GM19238 (cell line): ENCODE measurements around the gene RBAK.
"Not testable (repeated sequence)": the region's sequence is repeated elsewhere in the genome, so short reads cannot be mapped to it uniquely, and the experiment has no call there.

Source experiments
- DNase-seq: peaks from one replicate; pipeline ENCODE4 v3.0.0; 2011; ENCODE audit warnings: low spot score; ENCODE audit not compliant: insufficient read length

Gene RBAK

GRCh38 chr7:5045558-5046396, at the start of gene RBAK:
RBAK (plus strand) TSS chr7:5045860; CDS start chr7:5048077, 2,217 bp downstream.
- peak; percentile 88 for DNase-seq

- DNase-seq = no peak
These were observed 48.9 kb upstream of the RBAK start for GRCh38 chr7:4996696-4997222.

GRCh38 chr7:4998244-4998643, 47.4 kb upstream of the RBAK start:
- DNase-seq = no peak

- no peak for DNase-seq
These were observed 46.8 kb upstream of the RBAK start for GRCh38 chr7:4998910-4999309.

- DNase-seq = no peak
These were observed 46.2 kb upstream of the RBAK start for GRCh38 chr7:4999369-4999950.

GRCh38 chr7:5001003-5001402, 44.7 kb upstream of the RBAK start:
- no peak for DNase-seq

GRCh38 chr7:5001911-5002310, 43.7 kb upstream of the RBAK start:
- no peak for DNase-seq

- no peak for DNase-seq
These were observed 40.6 kb upstream of the RBAK start for GRCh38 chr7:5005066-5005465.

- DNase-seq = no peak
These were observed 32.7 kb upstream of the RBAK start for GRCh38 chr7:5012985-5013384.

- not testable (repeated sequence) for DNase-seq
These were observed 29.7 kb upstream of the RBAK start for GRCh38 chr7:5015936-5016335.

- not testable (repeated sequence) for DNase-seq
These were observed 28.0 kb upstream of the RBAK start for GRCh38 chr7:5017626-5018025.

- DNase-seq = no peak
These were observed 25.6 kb upstream of the RBAK start for GRCh38 chr7:5020098-5020497.

GRCh38 chr7:5020976-5021550, 24.6 kb upstream of the RBAK start:
- DNase-seq = not testable (repeated sequence)

- DNase-seq = not testable (repeated sequence)
These were observed 22.0 kb upstream of the RBAK start for GRCh38 chr7:5023626-5024025.

- not testable (repeated sequence) for DNase-seq
These were observed 17.8 kb upstream of the RBAK start for GRCh38 chr7:5027796-5028410.

GRCh38 chr7:5033186-5033585, 12.5 kb upstream of the RBAK start:
- DNase-seq = not testable (repeated sequence)

GRCh38 chr7:5035276-5035675, 10.4 kb upstream of the RBAK start:
- no peak for DNase-seq

- no peak for DNase-seq
These were observed 9.2 kb upstream of the RBAK start for GRCh38 chr7:5036446-5036845.

- no peak for DNase-seq
These were observed 4.6 kb upstream of the RBAK start for GRCh38 chr7:5041047-5041446.

GRCh38 chr7:5043661-5044060, 2.0 kb upstream of the RBAK start:
- no peak for DNase-seq

- DNase-seq = not testable (repeated sequence)
These were observed 705 bp downstream of the RBAK start for GRCh38 chr7:5046397-5046732.

- DNase-seq = not testable (repeated sequence)
These were observed 1.5 kb downstream of the RBAK start for GRCh38 chr7:5047127-5047526.
